ENCODE data around the gene ALG9.
A peak's percentile ranks its signal among the peaks of the same experiment; 100 is the strongest.
"Not testable (repeated sequence)": the region's sequence is repeated elsewhere in the genome, so short reads cannot be mapped to it uniquely, and the experiment has no call there.

Gene ALG9

DNA sequence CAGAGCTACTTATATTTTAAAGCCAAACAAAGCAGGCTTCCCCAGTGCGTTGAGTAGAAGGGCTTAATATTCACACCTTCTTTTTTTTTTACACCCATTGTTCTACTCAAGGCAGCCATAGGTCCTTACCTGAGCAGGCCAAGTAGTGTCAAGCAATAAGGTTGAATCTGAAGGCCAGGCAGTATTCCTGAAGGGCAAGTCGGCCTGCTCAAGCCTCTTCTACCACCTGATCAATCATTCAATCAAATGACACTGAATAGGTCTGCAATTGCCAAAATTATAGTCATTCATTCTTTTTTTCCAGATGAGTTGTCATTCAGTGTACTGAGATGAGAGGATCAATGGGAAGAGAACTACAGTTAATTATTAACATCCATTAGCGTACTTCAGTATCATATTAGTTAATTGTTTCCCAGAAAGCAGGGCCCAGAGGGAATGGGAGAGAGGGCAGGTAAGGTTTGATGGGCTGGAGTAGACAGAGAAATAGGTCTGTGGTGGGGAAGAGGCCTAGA lies 93.3 kb downstream of the ALG9 start:
- TF ChIP-seq, protein P1, sequence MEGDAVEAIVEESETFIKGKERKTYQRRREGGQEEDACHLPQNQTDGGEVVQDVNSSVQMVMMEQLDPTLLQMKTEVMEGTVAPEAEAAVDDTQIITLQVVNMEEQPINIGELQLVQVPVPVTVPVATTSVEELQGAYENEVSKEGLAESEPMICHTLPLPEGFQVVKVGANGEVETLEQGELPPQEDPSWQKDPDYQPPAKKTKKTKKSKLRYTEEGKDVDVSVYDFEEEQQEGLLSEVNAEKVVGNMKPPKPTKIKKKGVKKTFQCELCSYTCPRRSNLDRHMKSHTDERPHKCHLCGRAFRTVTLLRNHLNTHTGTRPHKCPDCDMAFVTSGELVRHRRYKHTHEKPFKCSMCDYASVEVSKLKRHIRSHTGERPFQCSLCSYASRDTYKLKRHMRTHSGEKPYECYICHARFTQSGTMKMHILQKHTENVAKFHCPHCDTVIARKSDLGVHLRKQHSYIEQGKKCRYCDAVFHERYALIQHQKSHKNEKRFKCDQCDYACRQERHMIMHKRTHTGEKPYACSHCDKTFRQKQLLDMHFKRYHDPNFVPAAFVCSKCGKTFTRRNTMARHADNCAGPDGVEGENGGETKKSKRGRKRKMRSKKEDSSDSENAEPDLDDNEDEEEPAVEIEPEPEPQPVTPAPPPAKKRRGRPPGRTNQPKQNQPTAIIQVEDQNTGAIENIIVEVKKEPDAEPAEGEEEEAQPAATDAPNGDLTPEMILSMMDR (IDR thresholded peaks at IDR 0.05; ENCODE audit: insufficient read depth, missing control alignments), result no peak
- FAIRE-seq, result no peak
- no peak for DNase-seq (ENCODE audit: insufficient read length, low spot score)

DNA sequence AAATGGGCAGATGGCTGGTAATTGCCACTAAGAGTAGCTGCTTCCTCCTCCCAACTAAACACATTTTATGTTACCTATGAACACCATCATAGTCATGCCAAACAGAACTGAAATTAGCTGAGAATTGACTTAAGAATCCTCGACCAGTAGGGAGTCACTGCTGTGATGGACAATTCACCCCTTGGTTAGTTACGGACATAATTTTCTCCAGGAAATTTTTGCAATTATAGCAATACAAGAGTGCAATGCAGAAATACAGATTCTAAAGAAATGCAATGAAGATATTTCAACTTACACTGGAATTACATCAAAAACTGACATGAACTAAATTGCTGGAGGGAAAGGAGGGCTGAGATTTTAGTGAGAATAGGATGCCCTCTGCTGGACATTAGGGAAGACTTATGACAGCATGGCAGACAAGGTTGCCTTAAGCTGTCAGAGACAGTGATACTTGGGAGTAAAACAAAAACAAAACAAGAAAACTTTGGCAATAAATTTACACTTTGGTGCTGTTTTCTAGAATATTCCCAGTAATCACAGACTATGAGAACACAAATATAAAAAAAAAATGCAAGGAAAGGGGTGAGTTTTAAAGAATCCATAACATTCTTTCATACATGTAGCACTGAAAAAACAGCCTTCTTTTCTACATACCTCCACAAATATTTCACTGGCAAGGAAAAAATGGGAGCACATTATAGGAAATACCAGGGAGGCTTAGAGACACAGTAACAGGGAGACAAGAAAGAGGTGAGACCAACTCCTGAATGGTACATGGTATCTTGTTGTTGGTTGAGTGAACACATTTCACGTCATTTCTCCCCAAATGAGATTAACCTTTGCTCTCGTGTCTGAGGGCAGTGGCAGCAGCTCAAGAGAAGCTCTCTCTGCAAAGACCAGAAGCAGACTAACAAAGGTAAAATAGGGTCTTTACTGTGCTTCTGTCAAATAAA lies 94.0 kb downstream of the ALG9 start:
- TF ChIP-seq, protein P1 (IDR thresholded peaks at IDR 0.05; ENCODE audit: insufficient read depth, missing control alignments), result peak; percentile 93
- DNase-seq (ENCODE audit: insufficient read length, low spot score) (peak; percentile 49), FAIRE-seq (peak; percentile 55)

DNA sequence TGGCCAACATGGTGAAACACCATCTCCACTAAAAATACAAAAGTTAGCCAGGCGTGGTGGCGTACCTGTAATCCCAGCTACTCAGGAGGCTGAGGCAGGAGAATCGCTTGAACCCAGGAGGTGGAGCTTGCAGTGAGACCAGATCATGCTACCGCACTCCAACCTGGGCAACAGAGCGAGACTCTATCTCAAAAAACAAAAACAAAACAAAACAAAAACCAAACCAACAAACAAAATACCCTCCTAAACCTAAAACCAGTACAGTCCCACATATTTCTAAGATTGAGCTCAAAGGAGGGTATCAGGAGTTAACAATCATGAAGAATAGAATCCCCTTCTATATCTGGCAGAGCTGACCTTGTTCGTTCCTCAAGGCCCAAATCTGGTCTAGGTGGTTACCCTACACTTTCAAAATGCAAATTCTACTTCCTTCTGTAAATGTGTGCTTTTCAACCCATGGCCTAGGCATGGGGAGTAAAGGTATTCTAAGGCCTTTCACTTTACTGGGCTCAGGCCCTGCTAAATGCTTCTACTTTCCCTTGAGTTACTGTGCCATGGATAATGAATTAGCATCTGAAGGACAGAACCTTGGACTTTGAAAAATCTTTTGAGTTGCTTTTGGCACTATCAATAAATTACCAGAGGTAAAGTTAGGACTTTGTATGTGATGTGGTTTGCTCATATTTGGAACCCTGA lies 94.8 kb downstream of the ALG9 start:
- TF ChIP-seq, protein P1 (IDR thresholded peaks at IDR 0.05; ENCODE audit: insufficient read depth, missing control alignments), result no peak
- FAIRE-seq, result no peak
- DNase-seq (ENCODE audit: insufficient read length, low spot score), result no peak

DNA sequence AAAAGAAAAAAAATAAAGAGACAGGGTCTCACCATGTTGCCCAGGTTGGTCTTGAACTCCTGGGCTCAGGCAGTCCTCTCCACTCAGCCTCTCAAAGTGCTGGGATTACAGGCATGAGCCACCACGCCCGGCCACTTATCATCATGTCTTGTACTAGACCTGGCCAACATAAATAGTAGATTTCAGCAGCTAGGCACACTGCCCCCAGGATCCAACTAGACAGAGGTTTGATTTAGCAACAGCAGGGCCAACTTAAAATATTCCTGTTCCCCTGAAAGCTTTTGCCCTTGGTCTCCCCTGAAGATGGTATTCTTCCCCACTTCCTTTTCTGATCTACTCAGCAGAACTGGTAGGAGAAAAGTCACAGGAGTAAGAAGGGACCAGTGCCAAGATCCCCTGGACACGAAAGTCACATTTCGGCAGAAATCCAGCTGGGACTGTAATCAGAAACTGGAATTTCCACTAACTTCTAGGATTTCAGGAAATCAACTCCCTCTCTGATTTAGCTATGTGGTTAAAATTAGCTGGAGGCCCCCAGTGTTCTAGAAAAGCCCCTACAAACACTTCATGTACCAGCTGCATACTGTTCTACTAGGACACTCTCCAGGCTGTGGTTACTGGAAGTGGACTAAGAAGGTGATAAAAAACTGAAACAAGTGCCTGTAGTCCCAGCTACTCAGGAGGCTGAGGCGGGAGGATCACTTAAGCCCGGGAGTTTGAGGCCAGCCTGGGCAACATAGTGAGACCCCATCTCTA lies 96.2 kb downstream of the ALG9 start:
- TF ChIP-seq, protein P1 (IDR thresholded peaks at IDR 0.05; ENCODE audit: insufficient read depth, missing control alignments), result no peak
- no peak for FAIRE-seq
- DNase-seq (ENCODE audit: insufficient read length, low spot score), result no peak

DNA sequence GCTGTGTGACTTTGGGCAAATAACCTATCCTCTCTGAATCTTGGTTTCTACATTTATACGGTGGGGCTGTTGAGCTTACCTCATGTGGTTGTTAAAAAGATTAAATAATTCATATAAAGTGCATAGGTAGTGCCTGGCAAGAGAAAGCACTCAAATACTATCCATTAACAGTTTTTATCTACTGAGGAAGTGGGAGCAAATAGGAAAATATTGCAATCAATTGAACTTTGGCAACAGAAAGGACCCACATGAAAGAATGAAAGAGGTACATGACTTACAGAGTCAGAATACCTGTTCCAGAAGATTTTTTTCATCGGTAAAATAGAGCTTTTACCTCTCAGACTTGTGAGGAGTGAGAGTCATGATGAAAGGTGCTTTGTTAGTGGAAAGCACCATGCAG lies 98.8 kb downstream of the ALG9 start:
- DNase-seq (ENCODE audit: insufficient read length, low spot score) (no peak), FAIRE-seq (no peak)
- TF ChIP-seq, protein P1 (IDR thresholded peaks at IDR 0.05; ENCODE audit: insufficient read depth, missing control alignments), result no peak

DNA sequence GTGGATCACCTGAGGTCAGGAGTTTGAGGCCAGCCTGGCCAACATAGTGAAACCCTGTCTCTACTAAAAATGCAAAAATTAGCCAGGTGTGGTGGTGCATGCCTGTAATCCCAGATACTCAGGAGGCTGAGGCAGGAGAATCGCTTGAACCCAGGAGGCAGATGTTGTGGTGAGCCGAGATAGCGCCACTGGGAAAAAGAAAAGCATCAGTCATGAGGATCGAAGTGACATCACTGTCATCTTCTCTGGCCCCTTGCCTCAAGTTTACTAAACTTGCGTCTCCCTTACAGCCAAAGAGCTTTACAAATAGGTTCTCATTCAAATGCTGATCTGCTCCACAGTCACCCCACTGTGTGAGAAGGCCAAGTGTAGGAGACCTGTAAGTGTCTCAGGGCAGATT lies 100.2 kb downstream of the ALG9 start:
- FAIRE-seq; DNase-seq (ENCODE audit: insufficient read length, low spot score): not testable (repeated sequence)

DNA sequence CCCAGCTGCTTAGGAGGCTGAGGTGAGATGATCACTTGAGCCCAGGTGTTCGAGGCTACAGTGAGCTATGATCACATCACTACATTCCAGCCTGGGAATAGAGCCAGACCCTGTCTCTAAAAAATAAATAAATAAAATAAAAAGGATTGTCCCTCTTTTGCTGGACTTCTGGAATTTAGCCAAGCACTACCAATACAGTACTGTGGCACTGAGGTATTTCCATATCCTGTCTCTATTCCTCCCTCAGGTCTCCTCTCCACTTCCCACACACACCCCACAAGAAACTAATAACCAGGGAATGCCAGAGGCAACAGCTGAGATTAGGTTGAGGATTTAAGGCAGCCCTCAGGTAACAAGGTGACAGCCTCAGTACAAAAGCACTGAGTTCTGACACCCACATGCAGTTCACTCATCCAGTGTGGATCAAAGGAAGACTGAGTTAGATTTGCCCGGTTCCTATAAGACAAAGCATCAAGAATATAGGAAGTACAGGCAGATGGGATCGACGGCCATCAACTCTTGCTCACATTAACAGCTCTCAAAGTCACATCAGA lies 100.7 kb downstream of the ALG9 start:
- DNase-seq (ENCODE audit: insufficient read length, low spot score) (no peak), FAIRE-seq (no peak)
- TF ChIP-seq, protein P1 (IDR thresholded peaks at IDR 0.05; ENCODE audit: insufficient read depth, missing control alignments), result no peak
